Measurements from ENCODE around the gene TAS1R1.
"Not testable (repeated sequence)": the region's sequence is repeated elsewhere in the genome, so short reads cannot be mapped to it uniquely, and the experiment has no call there.

Gene TAS1R1

GRCh38 chr1:6599141-6599975 lies 44.3 kb downstream of the TAS1R1 start:
- H3K4me1 Mint-ChIP-seq (ENCODE audit: low read depth): peaks cover 51% of the 10 kb centered on the region
- H3K9me3 Mint-ChIP-seq (ENCODE audit: low read depth): no peaks in the 10 kb centered on the region
- H3K27ac Mint-ChIP-seq: peak overlapping the region; percentile 98
- no peaks in the 10 kb centered on the region for H3K27me3 Mint-ChIP-seq
- H3K4me3 Mint-ChIP-seq: peak overlapping the region; percentile 100
- H3K36me3 Mint-ChIP-seq: peaks cover 4% of the 10 kb centered on the region

GRCh38 chr1:6599991-6600390 lies 44.9 kb downstream of the TAS1R1 start:
- Mint-ChIP-seq H3K27ac (peak overlapping the region; percentile 98), H3K4me3 (peak overlapping the region; percentile 100), H3K4me1 (ENCODE audit: low read depth) (peaks cover 51% of the 10 kb centered on the region)
- H3K9me3 Mint-ChIP-seq (ENCODE audit: low read depth); H3K27me3 Mint-ChIP-seq; H3K36me3 Mint-ChIP-seq: not testable (repeated sequence)

GRCh38 chr1:6600410-6601048 lies 45.4 kb downstream of the TAS1R1 start:
- no peaks in the 10 kb centered on the region for H3K9me3 Mint-ChIP-seq (ENCODE audit: low read depth)
- H3K4me3 Mint-ChIP-seq: peak overlapping the region; percentile 100
- peak overlapping the region; percentile 98 for H3K27ac Mint-ChIP-seq
- H3K4me1 Mint-ChIP-seq (ENCODE audit: low read depth): peaks cover 50% of the 10 kb centered on the region
- peaks cover 4% of the 10 kb centered on the region for H3K36me3 Mint-ChIP-seq
- no peaks in the 10 kb centered on the region for H3K27me3 Mint-ChIP-seq

GRCh38 chr1:6601049-6601922 lies 46.2 kb downstream of the TAS1R1 start:
- Mint-ChIP-seq H3K27me3 (no peaks in the 10 kb centered on the region), H3K4me3 (peak overlapping the region; percentile 100), H3K4me1 (ENCODE audit: low read depth) (peaks cover 43% of the 10 kb centered on the region), H3K9me3 (ENCODE audit: low read depth) (no peaks in the 10 kb centered on the region), H3K36me3 (peaks cover 4% of the 10 kb centered on the region), H3K27ac (peak overlapping the region; percentile 98)

GRCh38 chr1:6601923-6602668 lies 47.0 kb downstream of the TAS1R1 start:
- Mint-ChIP-seq H3K27ac (peak overlapping the region; percentile 98), H3K36me3 (peaks cover 4% of the 10 kb centered on the region), H3K27me3 (no peaks in the 10 kb centered on the region), H3K4me1 (ENCODE audit: low read depth) (peaks cover 35% of the 10 kb centered on the region), H3K9me3 (ENCODE audit: low read depth) (no peaks in the 10 kb centered on the region), H3K4me3 (peak overlapping the region; percentile 100)

GRCh38 chr1:6602669-6603237 lies 47.6 kb downstream of the TAS1R1 start, which contains the start of gene KLHL21:
TSS of gene KLHL21 (minus strand) at chr1:6602869. CDS start at chr1:6602817, 52 bp downstream.
- Mint-ChIP-seq H3K4me1 (ENCODE audit: low read depth) (peaks cover 30% of the 10 kb centered on the region), H3K36me3 (peaks cover 4% of the 10 kb centered on the region), H3K9me3 (ENCODE audit: low read depth) (no peaks in the 10 kb centered on the region), H3K27me3 (no peaks in the 10 kb centered on the region), H3K4me3 (peak within 1 kb of the TSS; percentile 100), H3K27ac (peak within 1 kb of the TSS; percentile 98)

- Mint-ChIP-seq H3K27ac (peak overlapping the region; percentile 98), H3K4me3 (peak overlapping the region; percentile 84), H3K9me3 (ENCODE audit: low read depth) (no peaks in the 10 kb centered on the region), H3K27me3 (no peaks in the 10 kb centered on the region), H3K4me1 (ENCODE audit: low read depth) (peaks cover 28% of the 10 kb centered on the region), H3K36me3 (peaks cover 4% of the 10 kb centered on the region)
Observed at GRCh38 chr1:6603238-6603914, 48.3 kb downstream of the TAS1R1 start.

- Mint-ChIP-seq H3K27ac (peak overlapping the region; percentile 98), H3K9me3 (ENCODE audit: low read depth) (no peaks in the 10 kb centered on the region), H3K27me3 (no peaks in the 10 kb centered on the region), H3K4me1 (ENCODE audit: low read depth) (peaks cover 23% of the 10 kb centered on the region), H3K36me3 (peaks cover 4% of the 10 kb centered on the region), H3K4me3 (peak overlapping the region; percentile 84)
Observed at GRCh38 chr1:6603915-6604558, 48.9 kb downstream of the TAS1R1 start.

- Mint-ChIP-seq H3K9me3 (ENCODE audit: low read depth) (no peaks in the 10 kb centered on the region), H3K36me3 (no peaks in the 10 kb centered on the region), H3K4me1 (ENCODE audit: low read depth) (peaks cover 23% of the 10 kb centered on the region), H3K4me3 (peak overlapping the region; percentile 92), H3K27me3 (no peaks in the 10 kb centered on the region), H3K27ac (peak overlapping the region; percentile 90)
Observed at GRCh38 chr1:6612641-6613360, 57.7 kb downstream of the TAS1R1 start.

- Mint-ChIP-seq H3K27ac (peak within 1 kb of the TSS; percentile 90), H3K36me3 (no peaks in the 10 kb centered on the region), H3K9me3 (ENCODE audit: low read depth) (no peaks in the 10 kb centered on the region), H3K4me1 (ENCODE audit: low read depth) (peaks cover 23% of the 10 kb centered on the region), H3K27me3 (no peaks in the 10 kb centered on the region), H3K4me3 (peak within 1 kb of the TSS; percentile 92)
Observed at GRCh38 chr1:6613361-6614018, 58.4 kb downstream of the TAS1R1 start, which contains the start of gene PHF13. TSS of gene PHF13 (plus strand) at chr1:6613731. CDS start at chr1:6614067, 336 bp downstream.

GRCh38 chr1:6614019-6614928 lies 59.2 kb downstream of the TAS1R1 start:
- H3K4me1 Mint-ChIP-seq (ENCODE audit: low read depth): peaks cover 23% of the 10 kb centered on the region
- peak overlapping the region; percentile 57 for H3K4me3 Mint-ChIP-seq
- H3K27ac Mint-ChIP-seq: no peak overlapping the region
- no peaks in the 10 kb centered on the region for H3K36me3 Mint-ChIP-seq
- H3K9me3 Mint-ChIP-seq (ENCODE audit: low read depth): no peaks in the 10 kb centered on the region
- no peaks in the 10 kb centered on the region for H3K27me3 Mint-ChIP-seq
